DND-41 (cell line): ENCODE results near the gene TBXAS1.

Experiments used
- CTCF ChIP-seq: IDR thresholded peaks from 2 replicates; pipeline ENCODE4 v1.5.1; 2012; ENCODE audit warnings: borderline replicate concordance, low read length, moderate library complexity, mild to moderate bottlenecking; ENCODE audit not compliant: poor library complexity, severe bottlenecking; ENCODE audit errors: extremely low read depth
- EZH2 ChIP-seq: IDR thresholded peaks from 3 replicates; pipeline ENCODE4 v1.6.1; 2012; ENCODE audit warnings: borderline replicate concordance, low read depth, mild to moderate bottlenecking, moderate library complexity, low read length, inconsistent platforms; ENCODE audit not compliant: severe bottlenecking

GRCh38 chr7:139959718-139960117 is 130.7 kb downstream of the TBXAS1 start:
- TF ChIP-seq CTCF, result no peak
- no peak for TF ChIP-seq EZH2
